HFFc6 (cell line): Measurements from ENCODE around the gene TOP2A. TPM values are rescaled to one million over a fixed set of nuclear protein-coding genes. Genes with fewer than 3 reads are reported as not detected.
A peak's percentile ranks its signal among the peaks of the same experiment; 100 is the strongest.
"Not testable (repeated sequence)": the region's sequence is repeated elsewhere in the genome, so short reads cannot be mapped to it uniquely, and the experiment has no call there.

Experiments
- DNase-seq: peaks from one replicate; pipeline ENCODE4 v3.0.0-alpha.2; 2018
- H3K27ac Mint-ChIP-seq: 2 replicates; pipeline ENCODE4 v1.8.0; 2020; ENCODE audit warnings: mild to moderate bottlenecking, mixed read lengths
- H3K27me3 Mint-ChIP-seq: 2 replicates; pipeline ENCODE4 v1.8.0; 2021; ENCODE audit warnings: mild to moderate bottlenecking, moderate library complexity, mixed read lengths; ENCODE audit not compliant: insufficient read depth
- H3K36me3 Mint-ChIP-seq: 2 replicates; pipeline ENCODE4 v1.8.0; 2021; ENCODE audit warnings: low read depth, mixed read lengths
- H3K4me1 Mint-ChIP-seq: 2 replicates; pipeline ENCODE4 v1.8.0; 2020; ENCODE audit warnings: low read depth, mixed read lengths
- H3K4me3 Mint-ChIP-seq: 2 replicates; pipeline ENCODE4 v1.8.0; 2020; ENCODE audit warnings: mild to moderate bottlenecking, moderate library complexity, mixed read lengths
- H3K9me3 Mint-ChIP-seq: 2 replicates; pipeline ENCODE4 v1.8.0; 2020; ENCODE audit warnings: mild to moderate bottlenecking, mixed read lengths
- total RNA-seq, 6 experiments: library from RNA; stranded (reverse); fragmentation: NEBNext Ultra II Directional; extraction: Animal tissue kit (Norgen Biotek cat#: 25700); gene quantifications; 2 replicates in 1 of 6; 3 replicates in 5 of 6; pipeline ENCODE4 v1.2.3, GENCODE V29; 2021
- TF ChIP-seq, protein P1 (sequence below): fragments of 200-600 bp; sonication (generic); IDR thresholded peaks from 2 replicates; pipeline ENCODE4 v1.5.0; 2021; ENCODE audit warnings: antibody characterized with exemption, mild to moderate bottlenecking

Gene TOP2A
- total RNA-seq, 6 experiments from 2014 or later, result 73.2 to 170 (median 150) TPM

DNA sequence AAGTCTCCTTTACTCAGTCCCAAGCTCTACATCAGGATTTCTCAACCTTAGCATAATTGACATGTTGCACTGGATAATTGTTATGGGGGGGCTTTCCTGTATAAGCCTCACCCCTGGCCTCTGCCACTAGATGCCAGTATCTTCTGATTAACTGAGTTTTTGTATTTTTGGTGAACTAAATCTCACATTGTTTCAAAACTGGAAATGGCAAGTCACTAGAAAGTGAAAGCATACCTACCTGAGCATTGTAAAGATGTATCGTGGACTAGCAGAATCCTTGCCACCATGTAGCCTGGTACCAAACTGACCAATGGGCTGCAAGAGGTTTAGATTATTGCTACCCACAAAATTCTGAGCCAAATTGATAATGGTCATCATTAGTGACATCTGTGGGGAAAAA, 15.0 kb downstream of the TOP2A start:
- Mint-ChIP-seq H3K27ac (peak overlapping the region; percentile 36; the same call in 1 of the 2 replicates), H3K27me3 (no peaks in the 10 kb centered on the region), H3K9me3 (no peaks in the 10 kb centered on the region), H3K4me3 (no peak overlapping the region), H3K4me1 (peaks cover 5% of the 10 kb centered on the region; the same call in 1 of the 2 replicates), H3K36me3 (peaks cover 31% of the 10 kb centered on the region; the same call in 1 of the 2 replicates)
- DNase-seq, result no peak
- TF ChIP-seq, protein P1, sequence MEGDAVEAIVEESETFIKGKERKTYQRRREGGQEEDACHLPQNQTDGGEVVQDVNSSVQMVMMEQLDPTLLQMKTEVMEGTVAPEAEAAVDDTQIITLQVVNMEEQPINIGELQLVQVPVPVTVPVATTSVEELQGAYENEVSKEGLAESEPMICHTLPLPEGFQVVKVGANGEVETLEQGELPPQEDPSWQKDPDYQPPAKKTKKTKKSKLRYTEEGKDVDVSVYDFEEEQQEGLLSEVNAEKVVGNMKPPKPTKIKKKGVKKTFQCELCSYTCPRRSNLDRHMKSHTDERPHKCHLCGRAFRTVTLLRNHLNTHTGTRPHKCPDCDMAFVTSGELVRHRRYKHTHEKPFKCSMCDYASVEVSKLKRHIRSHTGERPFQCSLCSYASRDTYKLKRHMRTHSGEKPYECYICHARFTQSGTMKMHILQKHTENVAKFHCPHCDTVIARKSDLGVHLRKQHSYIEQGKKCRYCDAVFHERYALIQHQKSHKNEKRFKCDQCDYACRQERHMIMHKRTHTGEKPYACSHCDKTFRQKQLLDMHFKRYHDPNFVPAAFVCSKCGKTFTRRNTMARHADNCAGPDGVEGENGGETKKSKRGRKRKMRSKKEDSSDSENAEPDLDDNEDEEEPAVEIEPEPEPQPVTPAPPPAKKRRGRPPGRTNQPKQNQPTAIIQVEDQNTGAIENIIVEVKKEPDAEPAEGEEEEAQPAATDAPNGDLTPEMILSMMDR, result peak; percentile 8; the same call in 1 of the 2 replicates

DNA sequence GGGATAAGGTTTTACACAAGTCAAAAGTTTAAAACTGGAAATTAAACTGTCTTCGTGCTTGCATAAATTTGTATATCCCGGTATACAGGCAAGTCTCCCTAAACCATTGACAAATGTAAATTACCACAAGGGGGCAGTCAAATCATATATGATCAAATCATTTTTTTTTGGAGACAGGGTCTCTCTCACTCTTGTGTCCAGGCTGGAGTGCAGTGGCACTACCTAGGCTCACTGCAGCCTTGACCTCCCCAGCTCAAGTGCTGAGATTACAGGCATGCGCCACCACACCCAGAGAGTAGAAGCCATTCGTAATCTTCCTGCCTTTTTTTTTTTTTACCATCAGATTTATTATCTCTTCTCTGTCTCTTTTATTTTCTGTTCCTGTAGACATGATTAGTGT, 18.5 kb downstream of the TOP2A start:
- Mint-ChIP-seq H3K27ac (peak overlapping the region; percentile 18; the same call in 1 of the 2 replicates), H3K27me3 (no peaks in the 10 kb centered on the region), H3K36me3 (peaks cover 26% of the 10 kb centered on the region; the same call in 1 of the 2 replicates), H3K4me1 (peaks cover 5% of the 10 kb centered on the region; the same call in 1 of the 2 replicates), H3K9me3 (no peaks in the 10 kb centered on the region), H3K4me3 (no peak overlapping the region)
- peak; percentile 29 for DNase-seq
- TF ChIP-seq, protein P1, result peak; percentile 84

DNA sequence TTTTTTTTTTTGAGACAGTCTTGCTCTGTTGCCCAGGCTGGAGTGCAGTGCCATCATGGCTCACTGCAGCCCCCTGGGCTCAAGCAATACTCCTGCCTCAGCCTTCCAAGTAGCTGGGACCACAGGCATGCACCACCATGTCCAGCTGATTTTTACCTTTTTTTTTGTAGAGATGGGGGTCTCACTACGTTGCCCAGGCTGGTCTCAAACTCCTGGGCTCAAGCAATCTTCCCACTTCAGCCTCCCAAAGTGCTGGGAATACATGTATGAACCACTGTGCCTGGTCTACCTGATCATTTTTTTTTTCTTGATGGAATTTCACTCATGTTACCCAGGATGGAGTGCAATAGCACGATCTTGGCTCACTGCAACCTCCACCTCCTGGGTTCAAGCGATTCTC, 31.1 kb downstream of the TOP2A start:
- not testable (repeated sequence) for H3K36me3 Mint-ChIP-seq, H3K4me3 Mint-ChIP-seq

DNA sequence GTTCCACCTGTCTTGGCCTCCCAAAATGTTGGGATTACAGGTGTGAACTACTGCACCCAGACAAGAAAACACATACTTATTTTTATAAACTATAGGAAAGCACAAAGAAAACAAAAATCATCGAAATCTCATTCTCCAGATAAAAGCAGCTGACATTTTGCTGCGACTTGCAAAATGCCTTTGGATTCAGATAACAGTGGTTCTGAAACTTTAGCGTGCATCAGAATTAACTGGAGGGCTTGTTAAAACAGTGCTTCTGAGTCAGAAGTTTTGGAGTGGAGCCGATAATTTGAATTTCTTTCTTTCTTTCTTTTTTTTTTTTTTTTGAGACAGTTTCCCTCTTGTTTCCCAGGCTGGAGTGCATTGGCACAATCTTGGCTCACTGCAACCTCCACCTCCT, 35.4 kb downstream of the TOP2A start:
- H3K36me3 Mint-ChIP-seq, result no peaks in the 10 kb centered on the region
- TF ChIP-seq, protein P1, result no peak
- no peak overlapping the region for H3K27ac Mint-ChIP-seq
- H3K27me3 Mint-ChIP-seq, result no peaks in the 10 kb centered on the region; the same call in 1 of the 2 replicates
- H3K9me3 Mint-ChIP-seq, result no peaks in the 10 kb centered on the region
- no peak overlapping the region for H3K4me3 Mint-ChIP-seq
- no peaks in the 10 kb centered on the region for H3K4me1 Mint-ChIP-seq
- no peak for DNase-seq

More for the DNA sequence above, 31.1 kb downstream of the TOP2A start:
- not testable (repeated sequence) for H3K9me3 Mint-ChIP-seq, H3K27ac Mint-ChIP-seq, H3K27me3 Mint-ChIP-seq, H3K4me1 Mint-ChIP-seq, DNase-seq

DNA sequence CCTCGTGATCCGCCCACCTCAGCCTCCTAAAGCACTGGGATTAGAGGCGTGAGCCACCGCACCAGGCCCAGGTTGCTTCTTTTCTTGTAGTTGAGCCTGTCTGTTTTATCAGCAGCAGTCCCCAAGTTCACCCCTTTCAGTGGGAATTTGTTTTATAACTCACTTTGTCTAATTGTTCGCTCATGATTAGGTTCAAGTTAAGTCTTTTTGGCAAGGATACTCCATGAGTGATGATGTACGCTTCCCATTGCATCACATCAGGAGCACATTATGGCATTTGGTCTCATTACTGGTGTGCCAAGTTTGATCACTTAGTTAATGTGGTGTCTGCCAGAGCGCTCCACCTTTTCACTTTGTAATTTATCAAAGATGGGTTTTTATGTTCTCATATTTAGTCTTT, 38.7 kb downstream of the TOP2A start:
- Mint-ChIP-seq H3K4me3 (no peak overlapping the region), H3K27ac (no peak overlapping the region), H3K9me3 (peaks cover 7% of the 10 kb centered on the region; the same call in 1 of the 2 replicates), H3K36me3 (peaks cover 8% of the 10 kb centered on the region), H3K4me1 (no peaks in the 10 kb centered on the region), H3K27me3 (no peaks in the 10 kb centered on the region; the same call in 1 of the 2 replicates)
- TF ChIP-seq, protein P1, result no peak
- no peak for DNase-seq

DNA sequence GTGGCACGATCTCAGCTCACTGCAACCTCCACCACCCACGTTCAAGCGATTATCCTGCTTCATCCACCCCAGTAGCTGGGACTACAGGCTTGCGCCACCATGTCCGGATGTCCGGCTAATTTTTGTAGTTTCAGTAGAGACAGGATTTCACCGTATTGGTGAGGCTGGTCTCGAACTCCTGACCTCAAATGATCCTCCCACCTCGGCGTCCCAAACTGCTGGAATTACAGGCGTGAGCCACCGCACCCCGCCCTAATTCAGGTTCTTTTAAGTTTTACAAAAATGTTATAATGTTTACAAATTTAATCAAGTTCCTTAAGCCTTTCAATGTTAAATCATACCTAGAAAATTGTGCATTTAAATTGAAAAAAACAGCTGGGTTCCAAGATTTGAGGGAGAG, 39.9 kb downstream of the TOP2A start:
- peaks cover 14% of the 10 kb centered on the region for H3K9me3 Mint-ChIP-seq
- no peak overlapping the region for H3K27ac Mint-ChIP-seq
- TF ChIP-seq, protein P1, result no peak
- no peaks in the 10 kb centered on the region; the same call in 1 of the 2 replicates for H3K27me3 Mint-ChIP-seq
- peaks cover 15% of the 10 kb centered on the region for H3K36me3 Mint-ChIP-seq
- H3K4me3 Mint-ChIP-seq, result no peak overlapping the region
- H3K4me1 Mint-ChIP-seq, result peaks cover 9% of the 10 kb centered on the region
- no peak for DNase-seq

DNA sequence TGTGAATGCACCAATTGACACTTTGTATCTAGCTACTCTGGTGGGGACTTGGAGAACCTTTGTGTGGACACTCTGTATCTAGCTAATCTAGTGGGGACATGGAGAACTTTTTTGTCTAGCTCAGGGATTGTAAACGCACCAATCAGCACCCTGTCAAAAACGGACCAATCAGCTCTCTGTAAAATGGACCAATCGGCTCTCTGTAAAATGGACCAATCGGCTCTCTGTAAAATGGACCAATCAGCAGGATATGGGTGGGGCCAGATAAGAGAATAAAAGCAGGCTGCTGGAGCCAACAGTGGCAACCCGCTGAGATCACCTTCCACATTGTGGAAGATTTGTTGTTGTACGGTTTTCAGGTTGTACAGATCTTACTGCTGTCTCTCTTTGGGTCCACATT, 41.2 kb downstream of the TOP2A start:
- peaks cover 23% of the 10 kb centered on the region for H3K9me3 Mint-ChIP-seq
- H3K4me1 Mint-ChIP-seq, result peaks cover 19% of the 10 kb centered on the region
- H3K27me3 Mint-ChIP-seq, H3K27ac Mint-ChIP-seq, H3K4me3 Mint-ChIP-seq, DNase-seq: not testable (repeated sequence)
- peaks cover 25% of the 10 kb centered on the region for H3K36me3 Mint-ChIP-seq

DNA sequence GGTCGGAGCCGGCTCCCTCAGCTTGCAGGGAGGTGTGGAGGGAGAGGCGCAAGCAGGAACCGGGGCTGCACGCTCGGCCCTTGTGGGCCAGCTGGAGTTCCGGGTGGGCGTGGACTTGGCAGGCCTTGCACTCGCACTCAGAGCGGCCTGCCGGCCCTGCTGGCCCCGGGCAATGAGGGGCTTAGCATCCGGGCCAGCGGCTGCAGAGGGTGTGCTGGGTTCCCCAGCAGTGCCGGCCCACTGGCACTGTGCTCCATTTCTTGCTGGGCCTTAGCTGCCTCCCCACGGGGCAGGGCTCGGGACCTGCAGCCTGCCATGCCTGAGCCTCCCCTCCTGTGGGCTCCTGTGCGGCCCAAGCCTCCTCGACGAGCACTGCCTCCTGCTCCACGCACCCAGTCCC, 41.9 kb downstream of the TOP2A start:
- Mint-ChIP-seq H3K9me3 (peaks cover 23% of the 10 kb centered on the region), H3K36me3 (peaks cover 28% of the 10 kb centered on the region), H3K4me1 (peaks cover 19% of the 10 kb centered on the region)
- H3K27ac Mint-ChIP-seq, H3K27me3 Mint-ChIP-seq, DNase-seq, H3K4me3 Mint-ChIP-seq: not testable (repeated sequence)
